NCI-H2107 (cell line): ENCODE measurements around the gene STEAP2.

Experiments used
- DNase-seq: peaks from one replicate; lab custom pipeline; 2025; lab: John Stamatoyannopoulos, UW

The STEAP2 gene

GRCh38 chr7:90270431-90271178 is 59.1 kb downstream of the STEAP2 start:
- no peak for DNase-seq

GRCh38 chr7:90271753-90272152 is 60.2 kb downstream of the STEAP2 start:
- DNase-seq = no peak

GRCh38 chr7:90272242-90272641 is 60.7 kb downstream of the STEAP2 start:
- DNase-seq = no peak

DNA sequence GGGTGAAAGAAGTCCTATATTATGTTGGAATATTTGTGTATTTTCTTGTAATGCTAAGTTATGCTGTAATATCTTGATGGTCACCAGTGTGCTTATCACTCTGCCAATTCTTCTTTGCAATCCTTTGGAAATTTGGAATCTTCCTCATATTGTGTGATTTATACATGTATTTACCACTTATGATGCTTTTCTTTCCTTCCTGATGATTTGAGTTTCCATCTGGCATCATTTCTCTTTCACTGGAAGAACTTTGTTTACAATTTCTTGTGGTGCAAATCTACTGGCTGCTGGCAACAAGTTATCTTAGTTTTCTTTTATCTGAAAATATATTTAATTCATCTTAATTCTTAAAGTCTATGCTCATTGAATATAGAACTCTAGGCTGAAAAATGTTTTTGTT is 62.6 kb downstream of the STEAP2 start:
- DNase-seq = no peak

GRCh38 chr7:90276033-90276728 is 64.6 kb downstream of the STEAP2 start:
- DNase-seq = no peak
